HT1080 (cell line): Measurements from ENCODE around the gene SLFNL1. TPM values are rescaled to one million over a fixed set of nuclear protein-coding genes. Genes with fewer than 3 reads are reported as not detected.

Experiments
- DNase-seq: peaks from one replicate; pipeline ENCODE4 v3.0.0-alpha.2; 2015; ENCODE audit warnings: low read depth
- total RNA-seq: library from RNA; depleted of rRNA; stranded (reverse); fragments of >200 nt; shearing (Covaris generic); gene quantifications from 2 replicates; pipeline ENCODE4 v1.2.3, GENCODE V29; 2014; rRNA removed

Gene SLFNL1
- total RNA-seq, 1 experiment from 2014 or later, result not detected

DNA sequence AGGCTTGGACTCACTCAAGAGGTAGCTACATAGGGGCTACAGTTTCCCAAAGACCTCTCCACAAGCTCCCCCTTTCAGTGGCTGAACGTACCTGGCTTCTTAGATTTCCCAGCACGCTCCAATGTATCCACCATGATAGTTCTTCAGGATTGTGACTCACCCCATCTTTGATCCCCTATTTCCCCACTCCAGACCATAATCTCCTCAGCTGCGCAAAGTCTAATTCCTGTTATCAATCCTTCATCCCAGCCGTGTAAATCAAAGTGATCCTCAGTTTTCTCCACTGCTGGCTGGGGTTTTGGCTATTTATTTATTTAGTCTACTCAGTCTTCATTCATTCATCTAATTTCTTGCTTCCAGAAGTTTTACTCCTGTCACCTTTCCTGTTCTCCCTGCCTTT, 55.1 kb downstream of the SLFNL1 start:
- no peak for DNase-seq

Other genes with a start within 250 kb of the SLFNL1 start
- gene KCNQ4, start 237.9 kb downstream of the SLFNL1 start, total RNA-seq, result 0.06 TPM in 1 of 2 replicates, not detected in the other
- gene CITED4, start 159.4 kb downstream of the SLFNL1 start, total RNA-seq, result 0.90 TPM in 1 of 2 replicates, not detected in the other
- gene CTPS1, start 42.0 kb downstream of the SLFNL1 start, total RNA-seq, result 61.8 and 71.4 TPM in 2 replicates
- 31.8 and 39.2 TPM in 2 replicates for gene SCMH1, start 220.6 kb upstream of the SLFNL1 start, total RNA-seq